Measurements from ENCODE around the gene ACSS2.

ACSS2 gene

DNA sequence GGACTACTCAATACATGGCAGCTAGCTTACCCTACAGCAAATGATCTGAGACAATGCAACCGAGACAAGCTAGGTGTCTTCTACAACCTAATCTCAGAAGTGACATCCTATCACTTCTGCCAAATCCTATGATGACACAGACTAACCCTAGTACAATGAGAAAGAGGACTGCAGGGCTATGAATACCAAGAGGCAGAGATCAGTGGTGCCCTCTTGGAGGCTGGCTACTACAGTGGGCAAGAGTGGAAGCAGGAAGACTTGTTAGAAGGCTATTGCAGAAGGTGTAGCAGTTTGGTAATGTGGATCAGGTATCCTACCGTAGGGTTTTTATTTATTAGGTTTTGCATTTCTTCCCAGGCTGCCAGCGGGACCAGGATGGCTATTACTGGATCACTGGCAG lies 48.9 kb downstream of the ACSS2 start:
- TF ChIP-seq, protein P1, sequence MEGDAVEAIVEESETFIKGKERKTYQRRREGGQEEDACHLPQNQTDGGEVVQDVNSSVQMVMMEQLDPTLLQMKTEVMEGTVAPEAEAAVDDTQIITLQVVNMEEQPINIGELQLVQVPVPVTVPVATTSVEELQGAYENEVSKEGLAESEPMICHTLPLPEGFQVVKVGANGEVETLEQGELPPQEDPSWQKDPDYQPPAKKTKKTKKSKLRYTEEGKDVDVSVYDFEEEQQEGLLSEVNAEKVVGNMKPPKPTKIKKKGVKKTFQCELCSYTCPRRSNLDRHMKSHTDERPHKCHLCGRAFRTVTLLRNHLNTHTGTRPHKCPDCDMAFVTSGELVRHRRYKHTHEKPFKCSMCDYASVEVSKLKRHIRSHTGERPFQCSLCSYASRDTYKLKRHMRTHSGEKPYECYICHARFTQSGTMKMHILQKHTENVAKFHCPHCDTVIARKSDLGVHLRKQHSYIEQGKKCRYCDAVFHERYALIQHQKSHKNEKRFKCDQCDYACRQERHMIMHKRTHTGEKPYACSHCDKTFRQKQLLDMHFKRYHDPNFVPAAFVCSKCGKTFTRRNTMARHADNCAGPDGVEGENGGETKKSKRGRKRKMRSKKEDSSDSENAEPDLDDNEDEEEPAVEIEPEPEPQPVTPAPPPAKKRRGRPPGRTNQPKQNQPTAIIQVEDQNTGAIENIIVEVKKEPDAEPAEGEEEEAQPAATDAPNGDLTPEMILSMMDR (conservative IDR thresholded peaks at IDR 0.05; ENCODE audit: low read length), result no peak
- H3K4me3 ChIP-seq (ENCODE audit: low read length), result no peak overlapping the region
- no peak for DNase-seq (ENCODE audit: low read depth)

DNA sequence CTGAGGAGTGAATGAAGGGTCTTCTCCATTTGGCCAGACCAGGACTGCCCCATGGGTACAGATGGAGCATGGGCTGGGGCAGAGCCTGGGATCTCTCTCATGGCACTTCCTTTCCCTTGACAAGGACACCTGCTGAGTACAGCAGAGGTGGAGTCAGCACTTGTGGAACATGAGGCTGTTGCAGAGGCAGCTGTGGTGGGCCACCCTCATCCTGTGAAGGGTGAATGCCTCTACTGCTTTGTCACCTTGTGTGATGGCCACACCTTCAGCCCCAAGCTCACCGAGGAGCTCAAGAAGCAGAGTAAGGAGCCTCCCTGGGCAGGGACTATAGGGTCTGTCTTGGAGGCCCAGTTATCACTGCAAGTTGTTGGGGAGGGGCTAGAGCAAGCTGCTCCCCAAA lies 49.6 kb downstream of the ACSS2 start:
- TF ChIP-seq, protein P1 (conservative IDR thresholded peaks at IDR 0.05; ENCODE audit: low read length), result no peak
- no peak for DNase-seq (ENCODE audit: low read depth)
- no peak overlapping the region for H3K4me3 ChIP-seq (ENCODE audit: low read length)

DNA sequence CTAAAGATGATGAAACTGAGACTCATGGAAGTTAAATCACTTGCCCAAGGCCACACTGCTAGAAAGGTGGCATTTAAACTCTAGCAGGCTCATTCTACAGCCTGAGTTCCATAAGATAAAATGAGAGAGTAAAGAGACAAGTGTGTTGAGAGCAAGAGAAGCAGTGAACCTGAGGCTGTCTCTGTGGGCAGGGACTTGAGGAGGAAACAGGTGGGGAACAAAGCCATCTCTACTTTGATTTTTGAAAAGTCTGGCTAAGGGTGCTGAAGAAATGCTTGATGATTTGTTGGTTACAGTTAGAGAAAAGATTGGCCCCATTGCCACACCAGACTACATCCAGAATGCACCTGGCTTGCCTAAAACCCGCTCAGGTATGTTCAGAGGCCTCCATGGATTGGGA lies 50.2 kb downstream of the ACSS2 start:
- no peak for DNase-seq (ENCODE audit: low read depth)
- H3K4me3 ChIP-seq (ENCODE audit: low read length), result no peak overlapping the region
- TF ChIP-seq, protein P1 (conservative IDR thresholded peaks at IDR 0.05; ENCODE audit: low read length), result no peak

DNA sequence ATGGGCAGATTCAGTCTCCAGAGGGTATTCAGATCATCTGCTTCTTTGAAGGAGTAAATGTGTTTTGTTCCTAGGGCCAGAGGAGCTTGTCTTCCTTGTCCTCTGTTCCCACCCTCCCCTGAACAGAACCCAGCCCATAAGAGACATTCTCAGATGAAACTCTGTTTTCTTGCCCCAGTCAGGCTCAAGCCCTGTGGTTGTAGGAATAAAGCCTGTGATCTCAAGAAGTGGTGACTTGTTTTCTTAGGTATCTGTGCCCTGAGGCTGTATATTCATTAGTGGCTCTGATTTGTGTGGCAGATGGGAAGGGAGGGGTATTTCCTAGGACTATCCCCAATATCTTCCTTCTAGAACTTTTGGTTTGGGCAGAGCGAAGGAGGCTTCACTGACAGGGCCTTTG lies 51.3 kb downstream of the ACSS2 start:
- TF ChIP-seq, protein P1 (conservative IDR thresholded peaks at IDR 0.05; ENCODE audit: low read length), result no peak
- DNase-seq (ENCODE audit: low read depth), result no peak
- no peak overlapping the region for H3K4me3 ChIP-seq (ENCODE audit: low read length)

DNA sequence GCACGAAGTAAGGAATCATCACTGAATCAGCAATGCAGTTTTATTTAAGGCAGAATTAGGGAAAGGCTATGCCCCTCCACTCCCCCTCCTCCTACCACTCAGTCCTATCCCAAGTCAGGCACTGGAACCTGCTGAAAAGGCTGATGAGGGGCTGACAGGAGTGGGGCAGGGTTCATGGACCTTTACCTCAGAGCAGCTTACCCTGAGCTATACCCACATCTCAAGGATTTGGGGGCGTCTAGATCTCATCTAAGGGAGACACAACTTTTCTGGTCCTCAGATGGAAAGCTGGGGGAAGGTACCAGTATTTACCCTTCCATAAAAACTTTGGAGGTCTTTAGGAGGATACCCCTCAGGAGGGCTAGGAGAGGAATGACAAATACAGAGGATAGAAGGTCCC lies 52.0 kb downstream of the ACSS2 start:
- no peak overlapping the region for H3K4me3 ChIP-seq (ENCODE audit: low read length)
- TF ChIP-seq, protein P1 (conservative IDR thresholded peaks at IDR 0.05; ENCODE audit: low read length), result no peak
- no peak for DNase-seq (ENCODE audit: low read depth)

DNA sequence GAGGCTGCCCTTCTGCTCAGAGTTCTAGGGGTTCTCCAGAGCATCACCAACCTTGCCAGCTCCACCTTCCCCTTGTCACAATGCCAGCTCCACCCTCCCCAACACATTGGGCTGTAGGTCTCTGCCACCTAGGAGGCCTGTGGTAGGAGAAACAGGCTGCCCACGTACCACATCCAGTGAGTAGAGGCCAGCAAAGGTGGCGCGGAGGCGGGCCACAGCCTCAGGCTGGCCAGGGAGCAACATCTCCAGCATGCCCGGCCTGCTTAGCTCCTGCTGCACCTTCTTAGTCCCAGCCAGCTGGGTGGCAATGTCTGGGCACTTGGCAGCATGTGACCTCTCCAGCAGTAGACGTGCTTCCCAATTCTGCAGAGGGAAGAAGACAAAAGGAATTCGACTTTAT lies 55.4 kb downstream of the ACSS2 start:
- H3K4me3 ChIP-seq (ENCODE audit: low read length), result no peak overlapping the region
- no peak for DNase-seq (ENCODE audit: low read depth)
- TF ChIP-seq, protein P1 (conservative IDR thresholded peaks at IDR 0.05; ENCODE audit: low read length), result no peak

DNA sequence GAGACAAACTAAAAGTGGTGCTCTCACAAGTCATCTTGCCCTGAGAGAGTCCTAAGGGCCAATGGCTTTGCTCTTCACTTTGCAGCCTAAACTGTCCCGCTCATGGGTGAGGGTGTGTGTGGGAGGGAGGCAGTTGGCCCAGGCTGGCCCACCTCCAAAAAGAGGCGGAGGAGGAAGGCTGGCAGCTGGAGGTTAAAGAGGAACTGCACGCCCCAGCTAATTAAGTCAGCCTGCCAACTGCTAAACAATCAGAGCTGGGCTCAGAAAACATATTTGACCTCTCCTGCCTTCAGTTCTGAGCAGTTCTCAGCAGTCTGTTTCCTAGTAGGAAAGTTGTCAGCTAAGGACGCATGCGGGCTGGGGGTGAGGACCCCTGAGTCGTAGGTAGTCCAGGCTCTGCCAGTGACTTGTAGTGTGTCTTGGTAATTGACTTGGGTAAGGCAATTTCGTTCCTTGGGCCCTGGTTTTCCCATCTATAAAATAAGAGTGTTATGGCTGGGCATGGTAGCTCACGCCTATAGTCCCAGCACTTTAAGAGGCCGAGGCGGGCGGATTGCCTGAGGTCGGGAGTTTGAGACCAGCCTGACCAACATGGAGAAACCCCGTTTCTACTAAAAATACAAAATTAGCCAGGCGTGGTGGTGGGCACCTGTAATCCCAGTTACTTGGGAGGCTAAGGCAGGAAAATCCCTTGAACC lies 62.2 kb downstream of the ACSS2 start:
- no peak for DNase-seq (ENCODE audit: low read depth)
- no peak overlapping the region for H3K4me3 ChIP-seq (ENCODE audit: low read length)
- TF ChIP-seq, protein P1 (conservative IDR thresholded peaks at IDR 0.05; ENCODE audit: low read length), result no peak

Measured in AG10803 (cell line).